Erythroblast (primary cell): ENCODE measurements around the gene CYSLTR2.

Source experiments
- GATA1 ChIP-seq: IDR thresholded peaks from 2 replicates; pipeline ENCODE4 v1.6.1; 2011; ENCODE audit warnings: low read depth, mild to moderate bottlenecking, control low read depth, low read length, moderate library complexity
- POLR2A ChIP-seq: IDR thresholded peaks from 2 replicates; pipeline ENCODE4 v1.6.1; 2011; ENCODE audit warnings: mild to moderate bottlenecking, low read length

- TF ChIP-seq POLR2A (no peak), GATA1 (no peak)
Measured at GRCh38 chr13:48738311-48738710, 84.6 kb downstream of the CYSLTR2 start.
